Measurements from ENCODE around the gene SUN2.

SUN2 gene

DNA sequence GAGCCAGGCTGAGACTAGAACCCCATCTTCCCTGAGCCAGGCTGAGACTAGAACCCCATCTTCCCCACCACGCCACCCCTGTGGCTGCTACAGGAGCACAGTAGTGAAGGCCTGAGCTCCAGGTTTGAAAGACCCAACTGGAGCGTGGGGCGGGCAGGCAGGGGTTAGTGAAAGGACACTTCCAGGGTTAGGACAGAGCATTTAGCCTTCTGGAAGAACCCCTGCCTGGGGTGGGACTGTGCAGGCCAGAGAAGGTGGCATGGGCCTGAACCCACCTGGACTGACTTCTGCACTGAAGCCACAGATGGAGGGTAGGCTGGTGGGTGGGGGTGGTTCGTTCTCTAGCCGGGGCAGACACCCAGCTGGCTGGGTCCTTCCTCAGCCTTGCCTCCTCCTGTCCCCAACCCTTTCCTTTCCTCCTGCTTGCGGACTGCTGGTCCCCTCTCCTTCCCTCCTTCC lies 24.1 kb downstream of the SUN2 start:
- TF ChIP-seq, protein P1, sequence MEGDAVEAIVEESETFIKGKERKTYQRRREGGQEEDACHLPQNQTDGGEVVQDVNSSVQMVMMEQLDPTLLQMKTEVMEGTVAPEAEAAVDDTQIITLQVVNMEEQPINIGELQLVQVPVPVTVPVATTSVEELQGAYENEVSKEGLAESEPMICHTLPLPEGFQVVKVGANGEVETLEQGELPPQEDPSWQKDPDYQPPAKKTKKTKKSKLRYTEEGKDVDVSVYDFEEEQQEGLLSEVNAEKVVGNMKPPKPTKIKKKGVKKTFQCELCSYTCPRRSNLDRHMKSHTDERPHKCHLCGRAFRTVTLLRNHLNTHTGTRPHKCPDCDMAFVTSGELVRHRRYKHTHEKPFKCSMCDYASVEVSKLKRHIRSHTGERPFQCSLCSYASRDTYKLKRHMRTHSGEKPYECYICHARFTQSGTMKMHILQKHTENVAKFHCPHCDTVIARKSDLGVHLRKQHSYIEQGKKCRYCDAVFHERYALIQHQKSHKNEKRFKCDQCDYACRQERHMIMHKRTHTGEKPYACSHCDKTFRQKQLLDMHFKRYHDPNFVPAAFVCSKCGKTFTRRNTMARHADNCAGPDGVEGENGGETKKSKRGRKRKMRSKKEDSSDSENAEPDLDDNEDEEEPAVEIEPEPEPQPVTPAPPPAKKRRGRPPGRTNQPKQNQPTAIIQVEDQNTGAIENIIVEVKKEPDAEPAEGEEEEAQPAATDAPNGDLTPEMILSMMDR (conservative IDR thresholded peaks at IDR 0.05; ENCODE audit: low read depth, low read length): no peak
- H3K4me3 ChIP-seq (ENCODE audit: low read length): no peak overlapping the region
- DNase-seq (ENCODE audit: low read depth): no peak

DNA sequence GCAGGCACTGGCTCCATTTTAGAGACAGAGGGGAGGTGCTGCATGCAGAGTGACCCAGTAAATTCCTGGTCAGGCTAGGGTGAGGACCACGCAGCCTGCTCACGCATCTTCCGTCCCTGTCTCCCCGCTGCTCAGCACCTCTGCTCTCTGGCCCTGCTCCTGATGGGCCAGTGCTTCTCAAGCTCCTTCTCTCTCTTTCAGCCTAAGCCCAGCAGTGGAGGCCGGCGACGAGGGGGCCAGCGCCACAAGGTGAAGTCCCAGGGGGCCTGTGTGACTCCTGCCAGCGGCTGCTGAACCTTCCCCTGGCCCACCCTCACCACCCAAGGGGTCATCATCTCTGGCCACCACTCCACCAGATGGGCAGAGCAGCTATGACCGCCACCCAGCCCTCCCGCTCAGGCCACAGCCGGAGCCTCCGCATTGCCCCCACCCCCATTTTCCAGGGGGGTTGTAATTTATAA lies 25.4 kb downstream of the SUN2 start:
- no peak for DNase-seq (ENCODE audit: low read depth)
- H3K4me3 ChIP-seq (ENCODE audit: low read length): no peak overlapping the region
- TF ChIP-seq, protein P1 (conservative IDR thresholded peaks at IDR 0.05; ENCODE audit: low read depth, low read length): no peak

DNA sequence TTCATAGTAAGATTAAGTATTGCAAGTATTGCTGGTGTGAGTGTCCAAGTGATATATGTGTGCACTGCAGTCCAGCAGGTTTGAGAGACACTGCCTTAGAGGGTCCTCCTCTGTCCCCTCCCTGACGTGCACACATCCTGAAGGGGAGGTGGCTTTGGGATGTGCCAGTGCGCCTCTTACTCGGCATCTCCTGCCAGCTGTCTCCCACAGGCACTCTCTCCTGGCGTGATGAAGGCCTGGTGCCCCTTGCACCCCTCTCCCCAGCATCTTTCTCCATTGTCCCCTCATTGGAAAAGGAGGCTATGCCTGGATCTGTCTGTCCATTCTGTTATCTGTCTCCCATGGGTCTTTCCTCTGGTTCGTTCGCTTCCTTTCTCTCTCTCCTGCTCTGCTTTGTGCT lies 25.9 kb downstream of the SUN2 start:
- H3K4me3 ChIP-seq (ENCODE audit: low read length): no peak overlapping the region
- TF ChIP-seq, protein P1 (conservative IDR thresholded peaks at IDR 0.05; ENCODE audit: low read depth, low read length): no peak
- no peak for DNase-seq (ENCODE audit: low read depth)

DNA sequence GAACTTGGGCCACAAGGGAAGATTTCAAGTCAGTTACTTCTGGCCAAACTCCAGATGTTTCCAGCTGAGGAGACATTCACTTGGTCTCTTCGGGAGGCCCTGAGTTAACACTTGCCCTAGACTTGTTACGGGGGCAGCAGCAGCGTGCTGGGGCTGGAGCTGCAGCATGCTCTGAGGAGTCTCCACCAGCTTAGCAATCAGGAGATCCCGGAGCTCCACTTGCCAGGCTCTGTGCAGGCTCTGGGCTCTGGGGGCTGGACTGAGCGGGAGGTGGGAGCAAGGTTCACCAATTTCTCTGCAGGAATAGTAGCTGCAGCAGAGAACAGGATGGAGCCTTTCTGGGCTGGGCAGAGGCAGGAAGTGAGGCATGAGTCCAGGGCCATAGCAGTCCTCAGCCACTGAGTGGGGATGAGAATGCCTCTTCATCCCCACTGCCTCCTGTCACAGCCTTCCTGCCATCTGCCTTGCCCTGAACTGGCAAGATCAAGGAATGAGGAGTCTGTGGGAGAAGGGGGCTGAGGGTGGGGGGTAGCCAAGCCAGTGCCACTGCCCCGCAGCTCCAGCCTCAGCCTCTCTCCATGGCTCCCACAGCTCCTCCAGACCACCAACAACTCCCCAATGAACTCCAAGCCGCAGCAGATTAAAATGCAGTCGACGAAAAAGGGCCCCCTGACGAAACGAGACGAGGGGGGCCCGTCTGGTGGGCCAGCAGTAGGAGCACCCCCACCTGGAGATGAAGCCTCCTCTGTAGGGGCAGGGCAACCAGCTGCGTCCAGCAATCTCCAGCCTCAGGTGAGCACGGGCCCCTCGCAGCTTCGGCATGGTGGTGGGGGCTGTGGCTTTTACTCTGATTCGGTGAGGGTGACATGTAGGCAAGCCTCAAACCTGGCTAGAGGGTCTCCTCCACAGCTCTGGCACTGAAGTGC lies 26.7 kb downstream of the SUN2 start:
- DNase-seq (ENCODE audit: low read depth): no peak
- TF ChIP-seq, protein P1 (conservative IDR thresholded peaks at IDR 0.05; ENCODE audit: low read depth, low read length): no peak
- H3K4me3 ChIP-seq (ENCODE audit: low read length): no peak overlapping the region

DNA sequence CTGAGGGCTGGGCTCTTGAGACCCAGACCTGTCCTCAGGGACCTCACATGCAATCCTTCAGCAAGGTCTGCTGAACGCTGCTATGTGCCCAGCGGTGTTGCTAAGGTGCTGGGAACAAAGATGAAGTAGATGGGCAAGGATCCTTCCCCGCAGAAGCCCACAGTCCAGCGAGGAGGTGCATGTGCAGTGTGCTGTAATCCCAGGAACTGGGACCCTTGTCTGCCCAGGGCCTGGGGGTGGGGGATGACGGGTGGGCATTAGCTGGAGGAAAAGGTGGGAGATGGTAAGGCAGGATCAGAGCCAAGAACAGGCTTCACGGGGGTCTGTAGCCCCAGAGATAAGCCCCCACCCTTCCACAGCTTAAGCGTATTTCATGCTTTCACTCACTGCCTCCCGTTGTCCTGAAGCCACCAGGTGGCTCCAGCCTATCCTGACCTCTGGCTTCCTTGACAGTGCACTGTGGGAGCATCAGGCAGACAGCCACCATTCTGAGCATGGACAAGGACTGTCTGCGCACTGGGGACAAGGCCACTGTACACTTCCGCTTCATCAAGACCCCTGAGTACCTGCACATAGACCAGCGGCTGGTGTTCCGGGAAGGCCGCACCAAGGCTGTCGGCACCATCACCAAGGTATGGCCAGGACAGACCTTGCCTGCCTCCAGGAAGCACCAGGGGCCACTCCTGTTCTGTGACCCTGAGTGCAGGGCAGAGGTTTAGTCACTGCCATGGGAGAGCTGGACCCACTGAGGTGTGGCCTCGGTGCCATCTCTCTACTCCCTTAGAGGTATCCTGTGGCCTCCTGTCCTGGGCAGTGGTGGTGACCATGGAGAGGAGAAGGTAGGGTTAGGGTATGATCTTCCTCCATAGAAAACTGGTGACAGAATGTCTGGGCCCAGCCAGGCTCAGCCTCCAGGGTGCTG lies 28.0 kb downstream of the SUN2 start:
- no peak for DNase-seq (ENCODE audit: low read depth)
- TF ChIP-seq, protein P1 (conservative IDR thresholded peaks at IDR 0.05; ENCODE audit: low read depth, low read length): no peak

DNA sequence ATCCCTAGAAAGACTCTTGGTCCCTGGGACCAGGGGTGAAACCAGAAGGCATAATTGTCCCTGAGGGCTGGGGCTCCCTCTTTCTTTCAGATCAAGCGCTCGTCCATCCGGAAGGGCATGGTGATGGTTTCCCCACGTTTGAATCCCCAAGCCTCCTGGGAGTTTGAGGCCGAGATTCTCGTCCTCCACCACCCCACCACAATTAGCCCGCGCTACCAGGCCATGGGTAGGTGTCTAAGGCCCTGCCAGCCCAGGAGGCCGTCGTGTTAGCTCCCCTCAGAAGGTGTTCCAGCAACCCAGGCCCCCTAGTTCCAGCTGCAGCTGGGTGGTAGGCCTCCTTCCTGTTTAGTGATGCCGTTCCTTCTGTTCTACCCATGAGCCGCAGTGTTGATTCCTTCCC lies 28.7 kb downstream of the SUN2 start:
- no peak overlapping the region for H3K4me3 ChIP-seq (ENCODE audit: low read length)
- TF ChIP-seq, protein P1 (conservative IDR thresholded peaks at IDR 0.05; ENCODE audit: low read depth, low read length): no peak
- no peak for DNase-seq (ENCODE audit: low read depth)

More for the DNA sequence above, 28.0 kb downstream of the SUN2 start:
- H3K4me3 ChIP-seq (ENCODE audit: low read length): no peak overlapping the region

All from retinal pigment epithelial cell (primary cell).